Measurements from ENCODE around the gene CUTA. TPM values are rescaled to one million over a fixed set of nuclear protein-coding genes. Genes with fewer than 3 reads are reported as not detected.
A peak's percentile ranks its signal among the peaks of the same experiment; 100 is the strongest.
"Not testable (repeated sequence)": the region's sequence is repeated elsewhere in the genome, so short reads cannot be mapped to it uniquely, and the experiment has no call there.

The CUTA gene
- total and polyA plus RNA-seq, 2 experiments from 2014 or later, result 204 to 404 TPM

GRCh38 chr6:33390173-33390572, 27.7 kb downstream of the CUTA start:
- Histone ChIP-seq H2AFZ (no peak overlapping the region), H3K27ac (no peak overlapping the region), H3K4me1 (ENCODE audit: insufficient read depth) (peaks cover 8% of the 10 kb centered on the region; the same call in 1 of the 2 replicates), H3K4me3 (no peak overlapping the region), H3K9ac (no peak overlapping the region), H3K9me2 (ENCODE audit: insufficient read depth) (no peaks in the 10 kb centered on the region), H4K20me1 (ENCODE audit: insufficient read depth) (no peaks in the 10 kb centered on the region), H3K36me3 (ENCODE audit: low read depth) (no peaks in the 10 kb centered on the region), H3K79me2 (ENCODE audit: insufficient read depth) (peaks cover 32% of the 10 kb centered on the region), H3K27me3 (replicated peaks; ENCODE audit: insufficient read depth) (no peaks in the 10 kb centered on the region), H3K9me3 (ENCODE audit: low read depth) (no peaks in the 10 kb centered on the region), H3K4me2 (ENCODE audit: unreplicated experiment) (no peak overlapping the region), H3F3A (ENCODE audit: insufficient read depth) (peaks cover 13% of the 10 kb centered on the region; the same call in 1 of the 2 replicates)
- in situ Hi-C loops (cut with MboI), result no loop called here
- 91 to 94% methylated on average over 2 of the region's 2 CpGs for WGBS, 2 experiments (ENCODE audit: low coverage in 1 of 2, low lambda C conversion rate in 2 of 2, missing lambda C conversion rate in 2 of 2)
- no peak for DNase-seq
- TF ChIP-seq EZH2phosphoT487 (IDR thresholded peaks at IDR 0.05; ENCODE audit: insufficient read depth, low read depth) (no peak), EZH2 (IDR thresholded peaks at IDR 0.05; ENCODE audit: insufficient read depth, poor library complexity, severe bottlenecking) (no peak)

GRCh38 chr6:33384581-33385020, 33.3 kb downstream of the CUTA start:
- no peak for TF ChIP-seq EZH2phosphoT487 (IDR thresholded peaks at IDR 0.05; ENCODE audit: insufficient read depth, low read depth)
- no peak for TF ChIP-seq EZH2 (IDR thresholded peaks at IDR 0.05; ENCODE audit: insufficient read depth, poor library complexity, severe bottlenecking)
- in situ Hi-C loops (cut with MboI), result no loop called here
- Histone ChIP-seq H3F3A (ENCODE audit: insufficient read depth) (no peaks in the 10 kb centered on the region), H3K4me2 (ENCODE audit: unreplicated experiment) (no peak overlapping the region), H3K4me3 (no peak overlapping the region), H3K27me3 (replicated peaks; ENCODE audit: insufficient read depth) (no peaks in the 10 kb centered on the region), H3K79me2 (ENCODE audit: insufficient read depth) (no peaks in the 10 kb centered on the region), H3K4me1 (ENCODE audit: insufficient read depth) (no peaks in the 10 kb centered on the region), H3K9me3 (ENCODE audit: low read depth) (no peaks in the 10 kb centered on the region), H3K9me2 (ENCODE audit: insufficient read depth) (no peaks in the 10 kb centered on the region), H2AFZ (peak overlapping the region; percentile 71), H3K36me3 (ENCODE audit: low read depth) (no peaks in the 10 kb centered on the region), H4K20me1 (ENCODE audit: insufficient read depth) (no peaks in the 10 kb centered on the region), H3K27ac (no peak overlapping the region), H3K9ac (no peak overlapping the region)
- peak; percentile 90 for DNase-seq
- WGBS, 2 experiments (ENCODE audit: low coverage in 1 of 2, low lambda C conversion rate in 2 of 2, missing lambda C conversion rate in 2 of 2), result 2 to 5% methylated on average over 4 of the region's 4 CpGs

- Histone ChIP-seq H3K27me3 (replicated peaks; ENCODE audit: insufficient read depth) (no peaks in the 10 kb centered on the region), H3K9me3 (ENCODE audit: low read depth) (no peaks in the 10 kb centered on the region), H3K4me2 (ENCODE audit: unreplicated experiment) (no peak overlapping the region), H3K79me2 (ENCODE audit: insufficient read depth) (no peaks in the 10 kb centered on the region), H4K20me1 (ENCODE audit: insufficient read depth) (no peaks in the 10 kb centered on the region), H2AFZ (no peak overlapping the region), H3K9me2 (ENCODE audit: insufficient read depth) (no peaks in the 10 kb centered on the region), H3F3A (ENCODE audit: insufficient read depth) (no peaks in the 10 kb centered on the region), H3K4me3 (no peak overlapping the region), H3K36me3 (ENCODE audit: low read depth) (no peaks in the 10 kb centered on the region), H3K9ac (no peak overlapping the region), H3K27ac (no peak overlapping the region), H3K4me1 (ENCODE audit: insufficient read depth) (no peaks in the 10 kb centered on the region)
- no peak for TF ChIP-seq EZH2 (IDR thresholded peaks at IDR 0.05; ENCODE audit: insufficient read depth, poor library complexity, severe bottlenecking)
- TF ChIP-seq EZH2phosphoT487 (IDR thresholded peaks at IDR 0.05; ENCODE audit: insufficient read depth, low read depth), result no peak
- 59 to 61% methylated on average over 10 of the region's 10 CpGs for WGBS, 2 experiments (ENCODE audit: low coverage in 1 of 2, low lambda C conversion rate in 2 of 2, missing lambda C conversion rate in 2 of 2)
- DNase-seq, result no peak
- in situ Hi-C loops (cut with MboI), result no loop called here
Measured at GRCh38 chr6:33383427-33384185, 34.3 kb downstream of the CUTA start.

GRCh38 chr6:33380272-33380981, 37.5 kb downstream of the CUTA start:
- Histone ChIP-seq H3K27ac (no peak overlapping the region), H3K4me3 (no peak overlapping the region), H3F3A (ENCODE audit: insufficient read depth) (peaks cover 7% of the 10 kb centered on the region; the same call in 1 of the 2 replicates), H2AFZ (no peak overlapping the region), H3K9ac (no peak overlapping the region), H3K79me2 (ENCODE audit: insufficient read depth) (no peaks in the 10 kb centered on the region), H3K4me1 (ENCODE audit: insufficient read depth) (peaks cover 14% of the 10 kb centered on the region), H3K9me2 (ENCODE audit: insufficient read depth) (no peaks in the 10 kb centered on the region), H3K9me3 (ENCODE audit: low read depth) (no peaks in the 10 kb centered on the region), H3K36me3 (ENCODE audit: low read depth) (no peaks in the 10 kb centered on the region), H4K20me1 (ENCODE audit: insufficient read depth) (no peaks in the 10 kb centered on the region), H3K27me3 (replicated peaks; ENCODE audit: insufficient read depth) (no peaks in the 10 kb centered on the region), H3K4me2 (ENCODE audit: unreplicated experiment) (no peak overlapping the region)
- WGBS, 2 experiments (ENCODE audit: low coverage in 1 of 2, low lambda C conversion rate in 2 of 2, missing lambda C conversion rate in 2 of 2), result 93 to 95% methylated on average over 2 of the region's 2 CpGs
- in situ Hi-C loops (cut with MboI), result no loop called here
- TF ChIP-seq EZH2 (IDR thresholded peaks at IDR 0.05; ENCODE audit: insufficient read depth, poor library complexity, severe bottlenecking) (no peak), EZH2phosphoT487 (IDR thresholded peaks at IDR 0.05; ENCODE audit: insufficient read depth, low read depth) (no peak)
- no peak for DNase-seq

GRCh38 chr6:33379184-33379583, 38.7 kb downstream of the CUTA start:
- H3K9me2 ChIP-seq (ENCODE audit: insufficient read depth); in situ Hi-C loops (cut with MboI); H3K4me3 ChIP-seq; H3K36me3 ChIP-seq (ENCODE audit: low read depth); H3K27me3 ChIP-seq (replicated peaks; ENCODE audit: insufficient read depth); H3K9ac ChIP-seq; DNase-seq; H2AFZ ChIP-seq; H3K79me2 ChIP-seq (ENCODE audit: insufficient read depth); H4K20me1 ChIP-seq (ENCODE audit: insufficient read depth); H3K9me3 ChIP-seq (ENCODE audit: low read depth); H3K4me2 ChIP-seq (ENCODE audit: unreplicated experiment); H3K27ac ChIP-seq: not testable (repeated sequence)
- Histone ChIP-seq H3F3A (ENCODE audit: insufficient read depth) (peaks cover 19% of the 10 kb centered on the region; the same call in 1 of the 2 replicates), H3K4me1 (ENCODE audit: insufficient read depth) (peaks cover 26% of the 10 kb centered on the region)
- 97 to 98% methylated on average over 10 of the region's 10 CpGs for WGBS, 2 experiments (ENCODE audit: low coverage in 1 of 2, low lambda C conversion rate in 2 of 2, missing lambda C conversion rate in 2 of 2)

All from GM23248 (cell line).